WTC11 (cell line): Measurements from ENCODE around the gene MVP. TPM values are rescaled to one million over a fixed set of nuclear protein-coding genes. Genes with fewer than 3 reads are reported as not detected.

ENCODE experiments used
- ATAC-seq: fragments of 200-7000 bp; cut with Tn5 transposase; 2 replicates; pipeline ENCODE4 v1.10.0; 2021; ENCODE audit warnings: mild to moderate bottlenecking, moderate library complexity
- CTCF ChIA-PET: fragments of 300-600 bp; sonication (Branson Sonifier 250); formaldehyde crosslinking; loops from one replicate; lab custom pipeline; 2021; ENCODE audit warnings: antibody characterized with exemption; lab: Charles Lee
- POLR2A ChIA-PET: fragments of 350-600 bp; sonication (Branson Sonifier 250); formaldehyde crosslinking; loops from one replicate; lab custom pipeline; 2021; ENCODE audit warnings: antibody characterized with exemption; lab: Charles Lee
- DNase-seq: peaks from one replicate; pipeline ENCODE4 v3.0.0; 2021; ENCODE audit warnings: low spot score
- H3K27ac Mint-ChIP-seq: 2 replicates; pipeline ENCODE4 v1.8.0; 2021; ENCODE audit warnings: mixed read lengths
- H3K27me3 Mint-ChIP-seq: 2 replicates; pipeline ENCODE4 v1.8.0; 2021; ENCODE audit warnings: low read depth, mild to moderate bottlenecking, moderate library complexity, mixed read lengths
- H3K36me3 Mint-ChIP-seq: 2 replicates; pipeline ENCODE4 v1.8.0; 2021; ENCODE audit warnings: mixed read lengths
- H3K4me1 Mint-ChIP-seq: 2 replicates; pipeline ENCODE4 v1.8.0; 2022; ENCODE audit warnings: mixed read lengths
- H3K4me3 Mint-ChIP-seq: 2 replicates; pipeline ENCODE4 v1.8.0; 2021; ENCODE audit warnings: mild to moderate bottlenecking, moderate library complexity, mixed read lengths
- H3K9me3 Mint-ChIP-seq: 2 replicates; pipeline ENCODE4 v1.8.0; 2021; ENCODE audit warnings: mixed read lengths
- AFF4 ChIP-seq: sonication (generic); formaldehyde crosslinking; IDR thresholded peaks from 2 replicates; pipeline ENCODE4 v1.8.1; 2023; ENCODE audit warnings: mild to moderate bottlenecking, missing genetic modification reagents, borderline replicate concordance
- CREB1 ChIP-seq: sonication (generic); formaldehyde crosslinking; IDR thresholded peaks from 2 replicates; pipeline ENCODE4 v1.8.0; 2023; ENCODE audit warnings: mild to moderate bottlenecking, missing genetic modification reagents
- ELF4 ChIP-seq: sonication (generic); formaldehyde crosslinking; IDR thresholded peaks from 2 replicates; pipeline ENCODE4 v1.8.1; 2022; ENCODE audit warnings: low read depth, mild to moderate bottlenecking, moderate library complexity, missing genetic modification reagents
- ERG ChIP-seq: fragments of 250-450 bp; sonication (Bioruptor Pico); IDR thresholded peaks from 2 replicates; pipeline ENCODE4 v1.8.0; 2021; ENCODE audit warnings: mild to moderate bottlenecking
- ETV6 ChIP-seq: sonication (generic); formaldehyde crosslinking; IDR thresholded peaks from 2 replicates; pipeline ENCODE4 v1.8.1; 2022; ENCODE audit warnings: mild to moderate bottlenecking, missing genetic modification reagents
- GABPB1 ChIP-seq: sonication (generic); formaldehyde crosslinking; IDR thresholded peaks from 2 replicates; pipeline ENCODE4 v1.8.1; 2023; ENCODE audit warnings: mild to moderate bottlenecking, missing genetic modification reagents
- NFE2L1 ChIP-seq: sonication (generic); formaldehyde crosslinking; IDR thresholded peaks from 2 replicates; pipeline ENCODE4 v1.8.1; 2023; ENCODE audit warnings: missing genetic modification reagents
- PRDM15 ChIP-seq: sonication (generic); formaldehyde crosslinking; IDR thresholded peaks from 2 replicates; pipeline ENCODE4 v1.8.0; 2022; ENCODE audit warnings: missing genetic modification reagents
- RORB ChIP-seq: fragments of 250-450 bp; sonication (Bioruptor Pico); IDR thresholded peaks from 2 replicates; pipeline ENCODE4 v1.9.0; 2021; ENCODE audit warnings: mild to moderate bottlenecking
- SMAD3 ChIP-seq: sonication (generic); formaldehyde crosslinking; IDR thresholded peaks from 2 replicates; pipeline ENCODE4 v1.8.0; 2022; ENCODE audit warnings: missing genetic modification reagents, mild to moderate bottlenecking, borderline replicate concordance
- SMAD4 ChIP-seq: sonication (generic); formaldehyde crosslinking; IDR thresholded peaks from 2 replicates; pipeline ENCODE4 v1.8.0; 2022; ENCODE audit warnings: mild to moderate bottlenecking, missing genetic modification reagents
- SP1 ChIP-seq: sonication (generic); formaldehyde crosslinking; conservative IDR thresholded peaks from 2 replicates; pipeline ENCODE4 v1.8.1; 2022; ENCODE audit warnings: missing genetic modification reagents
- TEAD1 ChIP-seq: sonication (generic); formaldehyde crosslinking; IDR thresholded peaks from 2 replicates; pipeline ENCODE4 v1.8.0; 2022; ENCODE audit warnings: mild to moderate bottlenecking, missing genetic modification reagents
- ZNF121 ChIP-seq: sonication (generic); formaldehyde crosslinking; IDR thresholded peaks from 2 replicates; pipeline ENCODE4 v1.8.0; 2023; ENCODE audit warnings: missing genetic modification reagents
- ZNF263 ChIP-seq: sonication (generic); formaldehyde crosslinking; IDR thresholded peaks from 2 replicates; pipeline ENCODE4 v1.8.1; 2022; ENCODE audit warnings: low read depth, mild to moderate bottlenecking, moderate library complexity, missing genetic modification reagents
- ZNF281 ChIP-seq: sonication (generic); formaldehyde crosslinking; IDR thresholded peaks from 2 replicates; pipeline ENCODE4 v1.8.0; 2023; ENCODE audit warnings: mild to moderate bottlenecking, missing genetic modification reagents
- ZNF416 ChIP-seq: fragments of 250-450 bp; sonication (Bioruptor Pico); IDR thresholded peaks from 2 replicates; pipeline ENCODE4 v1.9.0; 2021; ENCODE audit warnings: mild to moderate bottlenecking, inconsistent platforms
- ZSCAN18 ChIP-seq: fragments of 250-450 bp; sonication (Bioruptor Pico); IDR thresholded peaks from 2 replicates; pipeline ENCODE4 v2.1.2; 2022; ENCODE audit warnings: mild to moderate bottlenecking, moderate library complexity
- total RNA-seq: library from RNA; stranded (reverse); gene quantifications from 3 replicates; pipeline ENCODE4 v1.2.3, GENCODE V29; 2021

Gene MVP
- total RNA-seq, 1 experiment from 2014 or later: 10.8 TPM

GRCh38 chr16:29812754-29813643 lies 7.3 kb upstream of the MVP start:
- POLR2A ChIA-PET: no interaction called here
- TF ChIP-seq AFF4 (CRISPR knock-in tag): no peak
- peak; percentile 75 for TF ChIP-seq PRDM15 (CRISPR knock-in tag)
- TF ChIP-seq SMAD4 (CRISPR knock-in tag): no peak
- DNase-seq (no peak), ATAC-seq (no peak)
- H3K27ac Mint-ChIP-seq: peak overlapping the region; percentile 19; the same call in 1 of the 2 replicates
- H3K27me3 Mint-ChIP-seq: no peaks in the 10 kb centered on the region; the same call in 1 of the 2 replicates
- H3K36me3 Mint-ChIP-seq: peaks cover 14% of the 10 kb centered on the region
- H3K9me3 Mint-ChIP-seq: no peaks in the 10 kb centered on the region
- H3K4me1 Mint-ChIP-seq: peaks cover 57% of the 10 kb centered on the region
- CTCF ChIA-PET: interaction anchor here (0.6 to 5.7 kb wide), 7 partner anchors 23 to 278 kb away, joined by 3 to 81 read pairs (median 8); partner anchors contain the start of gene KIF22
- H3K4me3 Mint-ChIP-seq: peak overlapping the region; percentile 94

- Mint-ChIP-seq H3K36me3 (peaks cover 16% of the 10 kb centered on the region), H3K27ac (no peak overlapping the region), H3K9me3 (no peaks in the 10 kb centered on the region), H3K4me3 (peak overlapping the region; percentile 94), H3K27me3 (no peaks in the 10 kb centered on the region; the same call in 1 of the 2 replicates), H3K4me1 (peaks cover 56% of the 10 kb centered on the region)
- ChIA-PET CTCF (interaction anchor here (0.6 to 5.7 kb wide), 8 partner anchors 10 to 278 kb away, joined by 3 to 81 read pairs (median 12); partner anchors contain the start of gene TLCD3B), POLR2A (no interaction called here)
- no peak for ATAC-seq
- no peak for DNase-seq
- TF ChIP-seq NFE2L1 (CRISPR knock-in tag) (peak; percentile 80), ZSCAN18 (no peak), SP1 (CRISPR knock-in tag) (no peak), SMAD3 (CRISPR knock-in tag) (no peak), ZNF416 (no peak), RORB (CRISPR knock-in tag) (no peak), TEAD1 (CRISPR knock-in tag) (0 out of 2 replicates have a peak, but pooled peaks have one; percentile 26), ERG (CRISPR knock-in tag) (no peak), CREB1 (no peak), ZNF121 (CRISPR knock-in tag) (peak; percentile 65), ETV6 (CRISPR knock-in tag) (no peak), ELF4 (no peak), ZNF263 (CRISPR knock-in tag) (peak; percentile 57; the same call in 1 of the 2 replicates), GABPB1 (CRISPR knock-in tag) (no peak), ZNF281 (CRISPR knock-in tag) (0 out of 2 replicates have a peak, but pooled peaks have one; percentile 15)
Observed at GRCh38 chr16:29813644-29814562, 6.4 kb upstream of the MVP start.
